ENCODE data around the gene RHBDD2. TPM values are rescaled to one million over a fixed set of nuclear protein-coding genes. Genes with fewer than 3 reads are reported as not detected.

Gene RHBDD2
- total and polyA plus RNA-seq, 9 of the 15 experiments (the other 6 are each of a cell fraction or from before 2014, with no cell fraction given): 3.3 to 36.7 (median 17.9) TPM

- TF ChIP-seq MLLT1 (IDR thresholded peaks at IDR 0.05) (0 out of 4 replicates have a peak, but pooled peaks of 1 of the 2 experiments have one; percentile 4), ZC3H4 (CRISPR knock-in tag; IDR thresholded peaks at IDR 0.05; ENCODE audit: borderline replicate concordance) (no peak), BRF1 (IDR thresholded peaks at IDR 0.05; ENCODE audit: borderline replicate concordance, extremely low read depth, insufficient read length) (no peak), HDAC3 (IDR thresholded peaks at IDR 0.05; ENCODE audit: borderline replicate concordance, partially characterized antibody) (no peak), FOS (IDR thresholded peaks at IDR 0.05; ENCODE audit: extremely low read depth, insufficient read length) (no peak), ZNF277 (CRISPR knock-in tag; IDR thresholded peaks at IDR 0.05; ENCODE audit: borderline replicate concordance) (no peak), ELF1 (tag; IDR thresholded peaks at IDR 0.05) (no peak), PKNOX1 (IDR thresholded peaks at IDR 0.05) (peak; percentile 60), E2F6 (IDR thresholded peaks at IDR 0.05; ENCODE audit: borderline replicate concordance in 1 of 2, extremely low read depth in 1 of 2, insufficient read depth in 1 of 2, insufficient read length in 1 of 2, low read depth in 1 of 2, low read length in 1 of 2, poor library complexity in 1 of 2, severe bottlenecking in 1 of 2) (no peak), PBX2 (CRISPR knock-in tag; IDR thresholded peaks at IDR 0.05; ENCODE audit: low read depth) (no peak), PBX2 (tag; conservative IDR thresholded peaks at IDR 0.05; ENCODE audit: low read depth) (0 out of 2 replicates have a peak, but pooled peaks have one; percentile 16), CHD2 (IDR thresholded peaks at IDR 0.05; ENCODE audit: low read depth, low read length) (no peak), ZNF445 (CRISPR knock-in tag; IDR thresholded peaks at IDR 0.05; ENCODE audit: low read depth) (no peak), CEBPG (CRISPR knock-in tag; IDR thresholded peaks at IDR 0.05) (0 out of 2 replicates have a peak, but pooled peaks have one; percentile 19), CEBPG (tag; conservative IDR thresholded peaks at IDR 0.05 in 1 of 2, IDR thresholded peaks at IDR 0.05 in 1 of 2) (peak in 1 of 2 experiments; percentile 46; a peak in 1 of 4 replicates), MEF2D (tag; conservative IDR thresholded peaks at IDR 0.05; ENCODE audit: low read depth) (no peak), TAF15 (IDR thresholded peaks at IDR 0.05; ENCODE audit: low read depth, low read length) (no peak), MTA3 (IDR thresholded peaks at IDR 0.05; ENCODE audit: borderline replicate concordance) (no peak), KAT2B (IDR thresholded peaks at IDR 0.05; ENCODE audit: low read depth, low read length) (no peak)
These were observed 36.8 kb downstream of the RHBDD2 start (continued) for GRCh38 chr7:75915416-75916156.

Measured in K562 (cell line).